Endothelial cell (in vitro differentiated cells): ENCODE measurements around the gene GABBR1. TPM values are rescaled to one million over a fixed set of nuclear protein-coding genes. Genes with fewer than 3 reads are reported as not detected.
A peak's percentile ranks its signal among the peaks of the same experiment; 100 is the strongest.

Experiments
- DNase-seq: peaks from one replicate; pipeline ENCODE4 v3.0.0; 2021; ENCODE audit warnings: low spot score
- H3K27ac Mint-ChIP-seq: one replicate; pipeline ENCODE4 v1.8.0; 2021; ENCODE audit warnings: mixed read lengths, inconsistent platforms; ENCODE audit not compliant: unreplicated experiment
- H3K27me3 Mint-ChIP-seq: one replicate; pipeline ENCODE4 v1.8.0; 2021; ENCODE audit warnings: mild to moderate bottlenecking, moderate library complexity, mixed read lengths, inconsistent platforms; ENCODE audit not compliant: unreplicated experiment
- H3K36me3 Mint-ChIP-seq: one replicate; pipeline ENCODE4 v1.8.0; 2021; ENCODE audit warnings: mild to moderate bottlenecking, low read depth, mixed read lengths, inconsistent platforms; ENCODE audit not compliant: unreplicated experiment
- H3K4me1 Mint-ChIP-seq: one replicate; pipeline ENCODE4 v1.8.0; 2021; ENCODE audit warnings: mild to moderate bottlenecking, mixed read lengths, inconsistent platforms; ENCODE audit not compliant: unreplicated experiment
- H3K4me3 Mint-ChIP-seq: one replicate; pipeline ENCODE4 v1.8.0; 2021; ENCODE audit warnings: mild to moderate bottlenecking, mixed read lengths, inconsistent platforms; ENCODE audit not compliant: unreplicated experiment
- H3K9me3 Mint-ChIP-seq: one replicate; pipeline ENCODE4 v1.8.0; 2021; ENCODE audit warnings: mixed read lengths, inconsistent platforms; ENCODE audit not compliant: unreplicated experiment
- CTCF ChIP-seq: fragments of 200-600 bp; sonication (generic); IDR thresholded peaks from one replicate; pipeline ENCODE4 v1.5.0; 2021; ENCODE audit warnings: antibody characterized with exemption; ENCODE audit not compliant: unreplicated experiment
- total RNA-seq: library from RNA; stranded (reverse); fragmentation: NEBNext Ultra II Directional; extraction: Animal tissue kit (Norgen Biotek cat#: 25700); gene quantifications from one replicate; pipeline ENCODE4 v1.2.1, GENCODE V29; 2021; ENCODE audit not compliant: unreplicated experiment

GABBR1 gene
- total RNA-seq, 1 donor from 2014 or later: 164 TPM

- H3K4me3 Mint-ChIP-seq: peak overlapping the region; percentile 99
- DNase-seq: peak; percentile 74
- peaks cover 78% of the 10 kb centered on the region for H3K4me1 Mint-ChIP-seq
- H3K9me3 Mint-ChIP-seq: no peaks in the 10 kb centered on the region
- TF ChIP-seq CTCF: no peak
- H3K36me3 Mint-ChIP-seq: peaks cover 40% of the 10 kb centered on the region
- H3K27ac Mint-ChIP-seq: peak overlapping the region; percentile 86
- H3K27me3 Mint-ChIP-seq: peaks cover 19% of the 10 kb centered on the region
Measured at GRCh38 chr6:29627755-29628418, 5.1 kb downstream of the GABBR1 start.

- DNase-seq: peak; percentile 22
- H3K27me3 Mint-ChIP-seq: peaks cover 19% of the 10 kb centered on the region
- H3K4me3 Mint-ChIP-seq: peak overlapping the region; percentile 91
- H3K9me3 Mint-ChIP-seq: no peaks in the 10 kb centered on the region
- H3K27ac Mint-ChIP-seq: peak overlapping the region; percentile 70
- peaks cover 47% of the 10 kb centered on the region for H3K36me3 Mint-ChIP-seq
- TF ChIP-seq CTCF: no peak
- peaks cover 85% of the 10 kb centered on the region for H3K4me1 Mint-ChIP-seq
Measured at GRCh38 chr6:29626948-29627754, 5.8 kb downstream of the GABBR1 start.

GRCh38 chr6:29625337-29625930, 7.5 kb downstream of the GABBR1 start:
- Mint-ChIP-seq H3K27ac (peak overlapping the region; percentile 67), H3K36me3 (peaks cover 54% of the 10 kb centered on the region), H3K4me1 (peaks cover 78% of the 10 kb centered on the region), H3K9me3 (no peaks in the 10 kb centered on the region), H3K4me3 (peak overlapping the region; percentile 91), H3K27me3 (peaks cover 15% of the 10 kb centered on the region)
- no peak for TF ChIP-seq CTCF
- no peak for DNase-seq

GRCh38 chr6:29624520-29624961, 8.4 kb downstream of the GABBR1 start:
- Mint-ChIP-seq H3K36me3 (peaks cover 57% of the 10 kb centered on the region), H3K9me3 (no peaks in the 10 kb centered on the region), H3K27me3 (peaks cover 14% of the 10 kb centered on the region), H3K27ac (peak overlapping the region; percentile 9), H3K4me1 (peaks cover 73% of the 10 kb centered on the region), H3K4me3 (peak overlapping the region; percentile 53)
- no peak for DNase-seq
- no peak for TF ChIP-seq CTCF
